ENCODE data around the gene TRIM24. TPM values are rescaled to one million over a fixed set of nuclear protein-coding genes. Genes with fewer than 3 reads are reported as not detected.
A peak's percentile ranks its signal among the peaks of the same experiment; 100 is the strongest.

Gene TRIM24
- total and polyA plus RNA-seq, 10 of the 15 experiments (the other 5 are each of a cell fraction or from before 2014, with no cell fraction given), result 4.6 to 23.5 (median 13.6) TPM

DNA sequence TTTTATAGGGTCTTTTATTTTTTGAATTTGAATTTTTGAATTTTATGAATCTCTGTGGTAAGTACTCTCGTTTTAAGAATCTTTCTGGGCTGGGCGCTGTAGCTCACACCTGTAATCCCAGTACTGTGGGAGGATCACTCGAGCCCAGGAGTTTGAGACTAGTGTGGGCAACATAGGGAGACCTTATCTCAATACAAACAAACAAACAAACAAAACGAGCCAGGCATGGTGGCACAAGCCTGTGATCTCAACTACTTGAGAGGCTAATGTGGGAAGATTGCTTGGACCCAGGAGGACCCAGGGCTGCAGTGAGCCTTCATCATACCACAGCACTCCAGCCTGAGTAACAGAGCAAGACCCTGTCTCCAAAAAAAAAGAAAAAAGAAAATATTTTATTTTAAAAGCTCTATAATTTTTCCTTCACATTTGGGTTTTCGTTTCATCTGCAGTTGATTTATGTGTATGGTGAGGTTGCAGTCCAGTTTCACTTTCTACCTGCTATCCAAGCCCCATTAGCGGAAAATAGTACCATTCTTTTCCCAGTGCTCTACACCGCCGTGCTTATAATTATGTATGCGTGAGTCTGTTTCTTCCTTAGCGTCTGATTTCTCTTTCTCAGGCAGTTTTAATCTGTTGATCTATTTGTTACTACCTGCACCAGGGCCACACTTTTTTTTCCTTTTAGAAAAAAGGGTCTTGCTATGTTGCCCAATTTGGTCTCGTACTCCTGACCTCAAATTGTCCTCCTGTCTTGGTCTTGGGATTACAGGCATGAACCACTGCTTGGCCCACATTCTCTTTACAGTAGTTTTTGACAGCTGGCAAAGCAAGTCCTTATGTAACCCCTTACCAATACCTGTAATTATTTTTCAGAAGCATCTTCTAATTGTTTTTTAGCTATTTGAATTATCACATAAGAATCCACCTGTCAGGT, 21.7 kb downstream of the TRIM24 start:
- intact Hi-C loops (cut with micrococcal nuclease; ENCODE audit: unreplicated experiment) (no loop called here), in situ Hi-C loops (cut with MboI) (no loop called here)
- no TSS peak for BruUV-seq (replicated peaks)
- ChIA-PET RAD21 (ENCODE audit: unreplicated experiment) (interaction anchor here (1.9 kb wide), 1 partner anchor 15 kb away, joined by 8 read pairs; no protein-coding TSS in a partner anchor), POLR2A (interaction anchor here (1.0 to 5.1 kb wide), 2 partner anchors 13 to 15 kb away, joined by 3 to 31 read pairs; no protein-coding TSS in a partner anchor), CTCF (interaction anchor here (2.0 kb wide), 1 partner anchor 13 kb away, joined by 4 read pairs; no protein-coding TSS in a partner anchor), SMC1A (ENCODE audit: uncharacterized antibody, unreplicated experiment) (interaction anchor here (1.4 to 7.4 kb wide), 3 partner anchors 8 to 14 kb away, joined by 4 to 67 read pairs (median 6); no protein-coding TSS in a partner anchor)
- DNase-seq (ENCODE audit: low read depth, low spot score) (no peak), FAIRE-seq (no peak), ATAC-seq (no peak)
- Histone ChIP-seq H3K4me3 (no peak overlapping the region), H3K9ac (ENCODE audit: control insufficient read depth, insufficient read depth, low read length) (no peak overlapping the region), H3K4me1 (ENCODE audit: control insufficient read depth, insufficient read depth, low read length) (peaks cover 11% of the 10 kb centered on the region), H4K20me1 (ENCODE audit: control insufficient read depth, insufficient read depth) (no peaks in the 10 kb centered on the region), H3K27me3 (replicated peaks in 1 of 2; ENCODE audit: control insufficient read depth in 2 of 2, insufficient read depth in 2 of 2, low read length in 1 of 2) (no peaks in the 10 kb centered on the region), H3K9me3 (replicated peaks; ENCODE audit: control insufficient read depth, insufficient read depth, low read length) (peaks cover 3% of the 10 kb centered on the region; the same call in 2 of the 3 replicates), H2AFZ (ENCODE audit: control insufficient read depth, low read depth, low read length) (no peak overlapping the region), H3K27ac (ENCODE audit: control insufficient read depth, insufficient read depth) (no peak overlapping the region), H3K4me2 (ENCODE audit: control insufficient read depth, insufficient read depth) (peak overlapping the region; percentile 38), H3K36me3 (ENCODE audit: control insufficient read depth in 2 of 2, insufficient read depth in 2 of 2, low read length in 1 of 2) (no peaks in the 10 kb centered on the region), H3K79me2 (ENCODE audit: control insufficient read depth, insufficient read depth, low read length) (peaks cover 50% of the 10 kb centered on the region)
- 88% methylated on average over 11 of the region's 11 CpGs for WGBS (ENCODE audit: insufficient coverage, insufficient replicate concordance, low lambda C conversion rate, missing lambda C conversion rate)
- TF ChIP-seq, protein P1, sequence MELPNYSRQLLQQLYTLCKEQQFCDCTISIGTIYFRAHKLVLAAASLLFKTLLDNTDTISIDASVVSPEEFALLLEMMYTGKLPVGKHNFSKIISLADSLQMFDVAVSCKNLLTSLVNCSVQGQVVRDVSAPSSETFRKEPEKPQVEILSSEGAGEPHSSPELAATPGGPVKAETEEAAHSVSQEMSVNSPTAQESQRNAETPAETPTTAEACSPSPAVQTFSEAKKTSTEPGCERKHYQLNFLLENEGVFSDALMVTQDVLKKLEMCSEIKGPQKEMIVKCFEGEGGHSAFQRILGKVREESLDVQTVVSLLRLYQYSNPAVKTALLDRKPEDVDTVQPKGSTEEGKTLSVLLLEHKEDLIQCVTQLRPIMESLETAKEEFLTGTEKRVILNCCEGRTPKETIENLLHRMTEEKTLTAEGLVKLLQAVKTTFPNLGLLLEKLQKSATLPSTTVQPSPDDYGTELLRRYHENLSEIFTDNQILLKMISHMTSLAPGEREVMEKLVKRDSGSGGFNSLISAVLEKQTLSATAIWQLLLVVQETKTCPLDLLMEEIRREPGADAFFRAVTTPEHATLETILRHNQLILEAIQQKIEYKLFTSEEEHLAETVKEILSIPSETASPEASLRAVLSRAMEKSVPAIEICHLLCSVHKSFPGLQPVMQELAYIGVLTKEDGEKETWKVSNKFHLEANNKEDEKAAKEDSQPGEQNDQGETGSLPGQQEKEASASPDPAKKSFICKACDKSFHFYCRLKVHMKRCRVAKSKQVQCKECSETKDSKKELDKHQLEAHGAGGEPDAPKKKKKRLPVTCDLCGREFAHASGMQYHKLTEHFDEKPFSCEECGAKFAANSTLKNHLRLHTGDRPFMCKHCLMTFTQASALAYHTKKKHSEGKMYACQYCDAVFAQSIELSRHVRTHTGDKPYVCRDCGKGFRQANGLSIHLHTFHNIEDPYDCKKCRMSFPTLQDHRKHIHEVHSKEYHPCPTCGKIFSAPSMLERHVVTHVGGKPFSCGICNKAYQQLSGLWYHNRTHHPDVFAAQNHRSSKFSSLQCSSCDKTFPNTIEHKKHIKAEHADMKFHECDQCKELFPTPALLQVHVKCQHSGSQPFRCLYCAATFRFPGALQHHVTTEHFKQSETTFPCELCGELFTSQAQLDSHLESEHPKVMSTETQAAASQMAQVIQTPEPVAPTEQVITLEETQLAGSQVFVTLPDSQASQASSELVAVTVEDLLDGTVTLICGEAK (IDR thresholded peaks at IDR 0.05; ENCODE audit: borderline replicate concordance), result no peak
- no peak for TF ChIP-seq NFXL1 (IDR thresholded peaks at IDR 0.05; ENCODE audit: borderline replicate concordance)

All from GM12878 (cell line).